WTC11 (cell line): ENCODE data around the gene KNDC1. TPM values are rescaled to one million over a fixed set of nuclear protein-coding genes. Genes with fewer than 3 reads are reported as not detected.

Experiments
- ATAC-seq: fragments of 200-7000 bp; cut with Tn5 transposase; 2 replicates; pipeline ENCODE4 v1.10.0; 2021; ENCODE audit warnings: mild to moderate bottlenecking, moderate library complexity
- CTCF ChIA-PET: fragments of 300-600 bp; sonication (Branson Sonifier 250); formaldehyde crosslinking; loops from one replicate; lab custom pipeline; 2021; ENCODE audit warnings: antibody characterized with exemption; lab: Charles Lee
- POLR2A ChIA-PET: fragments of 350-600 bp; sonication (Branson Sonifier 250); formaldehyde crosslinking; loops from one replicate; lab custom pipeline; 2021; ENCODE audit warnings: antibody characterized with exemption; lab: Charles Lee
- DNase-seq: peaks from one replicate; pipeline ENCODE4 v3.0.0; 2021; ENCODE audit warnings: low spot score
- H3K27ac Mint-ChIP-seq: 2 replicates; pipeline ENCODE4 v1.8.0; 2021; ENCODE audit warnings: mixed read lengths
- H3K27me3 Mint-ChIP-seq: 2 replicates; pipeline ENCODE4 v1.8.0; 2021; ENCODE audit warnings: low read depth, mild to moderate bottlenecking, moderate library complexity, mixed read lengths
- H3K36me3 Mint-ChIP-seq: 2 replicates; pipeline ENCODE4 v1.8.0; 2021; ENCODE audit warnings: mixed read lengths
- H3K4me1 Mint-ChIP-seq: 2 replicates; pipeline ENCODE4 v1.8.0; 2022; ENCODE audit warnings: mixed read lengths
- H3K4me3 Mint-ChIP-seq: 2 replicates; pipeline ENCODE4 v1.8.0; 2021; ENCODE audit warnings: mild to moderate bottlenecking, moderate library complexity, mixed read lengths
- H3K9me3 Mint-ChIP-seq: 2 replicates; pipeline ENCODE4 v1.8.0; 2021; ENCODE audit warnings: mixed read lengths
- FOXK1 ChIP-seq: sonication (generic); formaldehyde crosslinking; IDR thresholded peaks from 2 replicates; pipeline ENCODE4 v1.8.0; 2022; ENCODE audit warnings: mild to moderate bottlenecking, moderate library complexity, missing genetic modification reagents
- GABPB1 ChIP-seq: sonication (generic); formaldehyde crosslinking; IDR thresholded peaks from 2 replicates; pipeline ENCODE4 v1.8.1; 2023; ENCODE audit warnings: mild to moderate bottlenecking, missing genetic modification reagents
- IRF2 ChIP-seq: sonication (generic); formaldehyde crosslinking; IDR thresholded peaks from 2 replicates; pipeline ENCODE4 v1.8.0; 2022; ENCODE audit warnings: low read depth, missing genetic modification reagents, borderline replicate concordance
- JAZF1 ChIP-seq: fragments of 250-450 bp; sonication (Bioruptor Pico); IDR thresholded peaks from 2 replicates; pipeline ENCODE4 v1.9.0; 2021; ENCODE audit warnings: moderate library complexity, mild to moderate bottlenecking, inconsistent platforms
- MAX ChIP-seq: sonication (generic); formaldehyde crosslinking; IDR thresholded peaks from 2 replicates; pipeline ENCODE4 v1.8.0; 2022; ENCODE audit warnings: mild to moderate bottlenecking, missing genetic modification reagents
- RORB ChIP-seq: fragments of 250-450 bp; sonication (Bioruptor Pico); IDR thresholded peaks from 2 replicates; pipeline ENCODE4 v1.9.0; 2021; ENCODE audit warnings: mild to moderate bottlenecking
- SMAD3 ChIP-seq: sonication (generic); formaldehyde crosslinking; IDR thresholded peaks from 2 replicates; pipeline ENCODE4 v1.8.0; 2022; ENCODE audit warnings: missing genetic modification reagents, mild to moderate bottlenecking, borderline replicate concordance
- USF2 ChIP-seq: sonication (generic); formaldehyde crosslinking; IDR thresholded peaks from 2 replicates; pipeline ENCODE4 v1.8.1; 2023; ENCODE audit warnings: mild to moderate bottlenecking, missing genetic modification reagents, moderate library complexity
- ZBTB21 ChIP-seq: sonication (generic); formaldehyde crosslinking; IDR thresholded peaks from 2 replicates; pipeline ENCODE4 v1.8.1; 2023; ENCODE audit warnings: mild to moderate bottlenecking, missing genetic modification reagents, borderline replicate concordance
- ZNF121 ChIP-seq: sonication (generic); formaldehyde crosslinking; IDR thresholded peaks from 2 replicates; pipeline ENCODE4 v1.8.0; 2023; ENCODE audit warnings: missing genetic modification reagents
- ZNF263 ChIP-seq: sonication (generic); formaldehyde crosslinking; IDR thresholded peaks from 2 replicates; pipeline ENCODE4 v1.8.1; 2022; ENCODE audit warnings: low read depth, mild to moderate bottlenecking, moderate library complexity, missing genetic modification reagents
- ZNF532 ChIP-seq: fragments of 250-450 bp; sonication (Bioruptor Pico); IDR thresholded peaks from 2 replicates; pipeline ENCODE4 v1.9.0; 2021; ENCODE audit warnings: mild to moderate bottlenecking, borderline replicate concordance
- total RNA-seq: library from RNA; stranded (reverse); gene quantifications from 3 replicates; pipeline ENCODE4 v1.2.3, GENCODE V29; 2021

KNDC1 gene
- total RNA-seq, 1 experiment from 2014 or later: 26.6 TPM

GRCh38 chr10:133162178-133162909 lies 2.3 kb downstream of the KNDC1 start:
- TF ChIP-seq IRF2 (CRISPR knock-in tag) (no peak), ZNF532 (no peak), GABPB1 (CRISPR knock-in tag) (peak; percentile 94), ZBTB21 (no peak), JAZF1 (CRISPR knock-in tag) (no peak)
- H3K36me3 Mint-ChIP-seq: peaks cover 5% of the 10 kb centered on the region; the same call in 1 of the 2 replicates
- peaks cover 19% of the 10 kb centered on the region for H3K4me1 Mint-ChIP-seq
- H3K9me3 Mint-ChIP-seq: no peaks in the 10 kb centered on the region
- DNase-seq: no peak
- peak overlapping the region; percentile 37; the same call in 1 of the 2 replicates for H3K27ac Mint-ChIP-seq
- H3K27me3 Mint-ChIP-seq: no peaks in the 10 kb centered on the region
- ChIA-PET POLR2A (no interaction called here), CTCF (interaction anchor here (0.8 to 1.3 kb wide), 3 partner anchors 19 to 95 kb away, joined by 3 to 4 read pairs (median 4); no protein-coding TSS in a partner anchor)
- no peak overlapping the region; the same call in 1 of the 2 replicates for H3K4me3 Mint-ChIP-seq
- no peak for ATAC-seq

GRCh38 chr10:133162910-133163856 lies 3.2 kb downstream of the KNDC1 start:
- CTCF ChIA-PET: interaction anchor here (0.7 to 1.0 kb wide), 2 partner anchors 20 to 104 kb away, joined by 3 read pairs; no protein-coding TSS in a partner anchor
- TF ChIP-seq MAX (CRISPR knock-in tag) (0 out of 2 replicates have a peak, but pooled peaks have one; percentile 23), RORB (CRISPR knock-in tag) (no peak), SMAD3 (no peak), ZNF263 (CRISPR knock-in tag) (no peak)
- Mint-ChIP-seq H3K9me3 (no peaks in the 10 kb centered on the region), H3K4me1 (peaks cover 17% of the 10 kb centered on the region), H3K27me3 (no peaks in the 10 kb centered on the region), H3K36me3 (peaks cover 5% of the 10 kb centered on the region; the same call in 1 of the 2 replicates), H3K27ac (peak overlapping the region; percentile 37; the same call in 1 of the 2 replicates), H3K4me3 (no peak overlapping the region)
- ATAC-seq (no peak), DNase-seq (no peak)
- POLR2A ChIA-PET: no interaction called here

GRCh38 chr10:133163889-133164815 lies 4.1 kb downstream of the KNDC1 start:
- POLR2A ChIA-PET: no interaction called here
- H3K27ac Mint-ChIP-seq: no peak overlapping the region
- ATAC-seq (no peak), DNase-seq (peak; percentile 70)
- no peak overlapping the region for H3K4me3 Mint-ChIP-seq
- no peaks in the 10 kb centered on the region for H3K27me3 Mint-ChIP-seq
- H3K9me3 Mint-ChIP-seq: no peaks in the 10 kb centered on the region
- TF ChIP-seq FOXK1 (CRISPR knock-in tag): no peak
- 0 out of 2 replicates have a peak, but pooled peaks have one; percentile 13 for TF ChIP-seq MAX (CRISPR knock-in tag)
- 0 out of 2 replicates have a peak, but pooled peaks have one; percentile 11 for TF ChIP-seq ZNF121
- peak; percentile 48 for TF ChIP-seq USF2 (CRISPR knock-in tag)
- CTCF ChIA-PET: interaction anchor here (0.7 to 1.0 kb wide), 2 partner anchors 21 to 103 kb away, joined by 3 read pairs; no protein-coding TSS in a partner anchor
- H3K4me1 Mint-ChIP-seq: peaks cover 17% of the 10 kb centered on the region
- H3K36me3 Mint-ChIP-seq: peaks cover 14% of the 10 kb centered on the region; the same call in 1 of the 2 replicates
